Calu3 (cell line): Measurements from ENCODE around the gene XIRP1. TPM values are rescaled to one million over a fixed set of nuclear protein-coding genes. Genes with fewer than 3 reads are reported as not detected.

Experiments used
- BruUV-seq: library from RNA; stranded (reverse); fragments of 400-500 nt; replicated peaks from 2 replicates; lab custom pipeline; 2021; lab: Mats Ljungman, UMichigan
- CTCF ChIA-PET: fragments of 300-600 bp; sonication (Branson Sonifier 250); formaldehyde crosslinking; loops from one replicate; lab custom pipeline; 2022; ENCODE audit warnings: antibody characterized with exemption; lab: Charles Lee
- DNase-seq: peaks from one replicate; pipeline ENCODE4 v3.0.0; 2022
- H3K27ac Mint-ChIP-seq: one replicate; pipeline ENCODE4 v1.8.0; 2022; ENCODE audit warnings: mixed read lengths; ENCODE audit not compliant: unreplicated experiment
- H3K27me3 Mint-ChIP-seq: one replicate; pipeline ENCODE4 v1.8.0; 2022; ENCODE audit warnings: mixed read lengths; ENCODE audit not compliant: unreplicated experiment
- H3K36me3 Mint-ChIP-seq: one replicate; pipeline ENCODE4 v1.8.0; 2022; ENCODE audit warnings: mild to moderate bottlenecking, moderate library complexity, mixed read lengths; ENCODE audit not compliant: insufficient read depth, unreplicated experiment
- H3K4me1 Mint-ChIP-seq: one replicate; pipeline ENCODE4 v1.8.0; 2022; ENCODE audit warnings: mild to moderate bottlenecking, low read depth, mixed read lengths; ENCODE audit not compliant: unreplicated experiment
- H3K4me3 Mint-ChIP-seq: one replicate; pipeline ENCODE4 v1.8.0; 2022; ENCODE audit warnings: mild to moderate bottlenecking, low read depth, moderate library complexity, mixed read lengths; ENCODE audit not compliant: unreplicated experiment
- H3K9me3 Mint-ChIP-seq: one replicate; pipeline ENCODE4 v1.8.0; 2022; ENCODE audit warnings: low read depth, mixed read lengths; ENCODE audit not compliant: unreplicated experiment
- intact Hi-C: fragments of 100-400 bp; cut with micrococcal nuclease; formaldehyde crosslinking; loops from one replicate; pipeline ENCODE4 v1.10.0; 2022; ENCODE audit not compliant: unreplicated experiment
- total RNA-seq: library from RNA; stranded (reverse); gene quantifications from 2 replicates; pipeline ENCODE4 v1.2.3, GENCODE V29; 2022
- TF ChIP-seq, protein P1 (sequence below): fragments of 200-600 bp; IDR thresholded peaks from one replicate; pipeline ENCODE4 v1.8.0; 2022; ENCODE audit warnings: antibody characterized with exemption; ENCODE audit not compliant: unreplicated experiment

Gene XIRP1
- total RNA-seq, 1 experiment from 2014 or later: not detected

GRCh38 chr3:39209329-39209970 lies 17.1 kb upstream of the XIRP1 start:
- no peak for DNase-seq
- Mint-ChIP-seq H3K4me3 (no peak overlapping the region), H3K36me3 (no peaks in the 10 kb centered on the region), H3K9me3 (no peaks in the 10 kb centered on the region), H3K4me1 (no peaks in the 10 kb centered on the region), H3K27ac (no peak overlapping the region), H3K27me3 (peaks cover 43% of the 10 kb centered on the region)
- TF ChIP-seq, protein P1, sequence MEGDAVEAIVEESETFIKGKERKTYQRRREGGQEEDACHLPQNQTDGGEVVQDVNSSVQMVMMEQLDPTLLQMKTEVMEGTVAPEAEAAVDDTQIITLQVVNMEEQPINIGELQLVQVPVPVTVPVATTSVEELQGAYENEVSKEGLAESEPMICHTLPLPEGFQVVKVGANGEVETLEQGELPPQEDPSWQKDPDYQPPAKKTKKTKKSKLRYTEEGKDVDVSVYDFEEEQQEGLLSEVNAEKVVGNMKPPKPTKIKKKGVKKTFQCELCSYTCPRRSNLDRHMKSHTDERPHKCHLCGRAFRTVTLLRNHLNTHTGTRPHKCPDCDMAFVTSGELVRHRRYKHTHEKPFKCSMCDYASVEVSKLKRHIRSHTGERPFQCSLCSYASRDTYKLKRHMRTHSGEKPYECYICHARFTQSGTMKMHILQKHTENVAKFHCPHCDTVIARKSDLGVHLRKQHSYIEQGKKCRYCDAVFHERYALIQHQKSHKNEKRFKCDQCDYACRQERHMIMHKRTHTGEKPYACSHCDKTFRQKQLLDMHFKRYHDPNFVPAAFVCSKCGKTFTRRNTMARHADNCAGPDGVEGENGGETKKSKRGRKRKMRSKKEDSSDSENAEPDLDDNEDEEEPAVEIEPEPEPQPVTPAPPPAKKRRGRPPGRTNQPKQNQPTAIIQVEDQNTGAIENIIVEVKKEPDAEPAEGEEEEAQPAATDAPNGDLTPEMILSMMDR: no peak
- intact Hi-C loops: loop anchor here (5.0 kb wide), 1 partner anchor 78 kb away; no protein-coding TSS in a partner anchor
- BruUV-seq: no TSS peak
- CTCF ChIA-PET: no interaction called here

DNA sequence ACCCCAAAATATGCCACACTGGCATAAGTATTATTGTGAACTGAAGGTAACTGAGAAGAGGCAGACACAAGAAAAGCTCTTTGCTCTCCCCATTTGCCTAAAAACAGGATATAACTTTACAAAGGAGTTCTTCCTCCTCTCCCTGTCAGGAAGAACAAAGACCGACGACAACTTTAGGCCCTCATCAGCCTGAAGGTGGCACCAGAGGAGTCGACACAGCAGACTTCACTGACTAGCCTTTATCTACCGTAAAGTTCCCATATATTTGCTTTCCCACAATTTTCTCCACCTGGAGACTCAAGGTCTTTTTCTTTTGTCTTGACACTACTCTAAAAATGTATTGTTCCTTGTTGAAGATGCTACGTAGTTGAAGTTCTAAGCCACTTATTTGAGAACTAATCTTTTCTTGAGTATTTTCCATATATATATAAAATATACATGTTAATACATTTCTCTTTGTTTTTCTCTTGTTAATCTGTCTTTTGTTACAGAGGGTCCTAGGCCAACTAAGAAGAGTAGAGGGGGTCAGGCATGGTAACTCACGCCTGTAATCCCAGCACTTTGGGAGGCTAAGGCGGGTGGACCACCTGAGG lies 16.2 kb upstream of the XIRP1 start:
- BruUV-seq: no TSS peak
- Mint-ChIP-seq H3K4me3 (no peak overlapping the region), H3K27me3 (peaks cover 41% of the 10 kb centered on the region), H3K9me3 (no peaks in the 10 kb centered on the region), H3K36me3 (no peaks in the 10 kb centered on the region), H3K4me1 (no peaks in the 10 kb centered on the region), H3K27ac (no peak overlapping the region)
- intact Hi-C loops: loop anchor here (5.0 kb wide), 1 partner anchor 79 kb away; no protein-coding TSS in a partner anchor
- TF ChIP-seq, protein P1: peak; percentile 32
- CTCF ChIA-PET: interaction anchor here (1.2 kb wide), 1 partner anchor 80 kb away, joined by 5 read pairs; no protein-coding TSS in a partner anchor
- DNase-seq: peak; percentile 55

DNA sequence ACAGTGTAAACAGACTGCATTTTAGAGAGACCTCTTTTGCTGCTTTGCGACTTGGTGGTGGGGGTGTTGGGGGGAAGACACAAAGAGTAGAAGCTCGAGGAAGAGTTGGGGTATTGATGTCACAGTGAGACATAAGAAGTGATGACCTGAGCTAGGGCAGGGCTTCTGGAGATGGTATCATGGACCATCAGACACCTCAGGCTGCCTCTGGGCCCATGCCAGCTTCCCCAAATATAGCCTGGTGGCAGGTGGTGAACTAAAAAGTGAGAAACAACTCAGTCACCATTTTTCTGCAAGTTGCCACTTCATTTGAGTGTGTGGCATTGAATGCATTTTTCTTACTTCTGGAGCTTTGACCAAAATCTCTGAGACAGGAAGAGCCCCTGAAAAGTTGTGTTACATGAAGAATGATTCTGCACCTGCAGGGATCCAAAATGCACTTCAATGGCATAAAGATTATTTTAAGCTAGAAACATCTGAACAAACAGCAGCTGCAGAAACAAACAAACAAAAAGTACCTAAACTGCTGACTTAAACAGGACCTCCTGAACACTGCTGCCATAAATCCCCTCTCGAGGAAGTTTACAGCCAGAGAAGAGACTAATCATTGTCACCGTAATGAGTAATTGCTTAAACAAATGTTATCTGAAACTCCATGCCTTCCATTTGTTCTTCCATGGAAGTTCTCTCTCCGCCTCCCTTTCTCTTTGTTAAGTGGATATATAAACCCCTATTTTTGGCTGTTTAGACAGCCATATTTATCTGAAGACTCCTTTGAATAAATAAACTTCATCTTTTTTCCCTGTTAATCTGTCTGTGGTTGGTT lies 15.2 kb upstream of the XIRP1 start:
- intact Hi-C loops: loop anchor here (5.0 kb wide), 1 partner anchor 80 kb away; no protein-coding TSS in a partner anchor
- TF ChIP-seq, protein P1: no peak
- no peak overlapping the region for H3K27ac Mint-ChIP-seq
- no peaks in the 10 kb centered on the region for H3K9me3 Mint-ChIP-seq
- no peaks in the 10 kb centered on the region for H3K36me3 Mint-ChIP-seq
- CTCF ChIA-PET: interaction anchor here (0.7 to 1.2 kb wide), 2 partner anchors 10 to 81 kb away, joined by 3 to 5 read pairs; no protein-coding TSS in a partner anchor
- no peak overlapping the region for H3K4me3 Mint-ChIP-seq
- DNase-seq: no peak
- H3K27me3 Mint-ChIP-seq: peaks cover 45% of the 10 kb centered on the region
- no peaks in the 10 kb centered on the region for H3K4me1 Mint-ChIP-seq
- BruUV-seq: no TSS peak

GRCh38 chr3:39205919-39206516 lies 13.6 kb upstream of the XIRP1 start:
- H3K4me1 Mint-ChIP-seq: no peaks in the 10 kb centered on the region
- H3K4me3 Mint-ChIP-seq: no peak overlapping the region
- no TSS peak for BruUV-seq
- H3K27me3 Mint-ChIP-seq: peaks cover 61% of the 10 kb centered on the region
- TF ChIP-seq, protein P1: no peak
- no peak for DNase-seq
- CTCF ChIA-PET: no interaction called here
- intact Hi-C loops: loop anchor here (5.0 kb wide), 1 partner anchor 81 kb away; no protein-coding TSS in a partner anchor
- no peaks in the 10 kb centered on the region for H3K9me3 Mint-ChIP-seq
- no peak overlapping the region for H3K27ac Mint-ChIP-seq
- H3K36me3 Mint-ChIP-seq: no peaks in the 10 kb centered on the region
